WTC11 (cell line): ENCODE data around the gene TCF7L2. TPM values are rescaled to one million over a fixed set of nuclear protein-coding genes. Genes with fewer than 3 reads are reported as not detected.

ENCODE experiments used
- ATAC-seq: fragments of 200-7000 bp; cut with Tn5 transposase; 2 replicates; pipeline ENCODE4 v1.10.0; 2021; ENCODE audit warnings: mild to moderate bottlenecking, moderate library complexity
- CTCF ChIA-PET: fragments of 300-600 bp; sonication (Branson Sonifier 250); formaldehyde crosslinking; loops from one replicate; lab custom pipeline; 2021; ENCODE audit warnings: antibody characterized with exemption; lab: Charles Lee
- POLR2A ChIA-PET: fragments of 350-600 bp; sonication (Branson Sonifier 250); formaldehyde crosslinking; loops from one replicate; lab custom pipeline; 2021; ENCODE audit warnings: antibody characterized with exemption; lab: Charles Lee
- DNase-seq: peaks from one replicate; pipeline ENCODE4 v3.0.0; 2021; ENCODE audit warnings: low spot score
- H3K27ac Mint-ChIP-seq: 2 replicates; pipeline ENCODE4 v1.8.0; 2021; ENCODE audit warnings: mixed read lengths
- H3K27me3 Mint-ChIP-seq: 2 replicates; pipeline ENCODE4 v1.8.0; 2021; ENCODE audit warnings: low read depth, mild to moderate bottlenecking, moderate library complexity, mixed read lengths
- H3K36me3 Mint-ChIP-seq: 2 replicates; pipeline ENCODE4 v1.8.0; 2021; ENCODE audit warnings: mixed read lengths
- H3K4me1 Mint-ChIP-seq: 2 replicates; pipeline ENCODE4 v1.8.0; 2022; ENCODE audit warnings: mixed read lengths
- H3K4me3 Mint-ChIP-seq: 2 replicates; pipeline ENCODE4 v1.8.0; 2021; ENCODE audit warnings: mild to moderate bottlenecking, moderate library complexity, mixed read lengths
- H3K9me3 Mint-ChIP-seq: 2 replicates; pipeline ENCODE4 v1.8.0; 2021; ENCODE audit warnings: mixed read lengths
- CDX4 ChIP-seq: fragments of 250-450 bp; sonication (Bioruptor Pico); IDR thresholded peaks from 2 replicates; pipeline ENCODE4 v1.9.0; 2021; ENCODE audit warnings: moderate library complexity, mild to moderate bottlenecking, inconsistent platforms, borderline replicate concordance
- CTCF ChIP-seq: fragments of 200-600 bp; IDR thresholded peaks from 2 replicates; pipeline ENCODE4 v1.8.0; 2022; ENCODE audit warnings: antibody characterized with exemption
- ELF4 ChIP-seq: sonication (generic); formaldehyde crosslinking; IDR thresholded peaks from 2 replicates; pipeline ENCODE4 v1.8.1; 2022; ENCODE audit warnings: low read depth, mild to moderate bottlenecking, moderate library complexity, missing genetic modification reagents
- IRF2 ChIP-seq: sonication (generic); formaldehyde crosslinking; IDR thresholded peaks from 2 replicates; pipeline ENCODE4 v1.8.0; 2022; ENCODE audit warnings: low read depth, missing genetic modification reagents, borderline replicate concordance
- RORB ChIP-seq: fragments of 250-450 bp; sonication (Bioruptor Pico); IDR thresholded peaks from 2 replicates; pipeline ENCODE4 v1.9.0; 2021; ENCODE audit warnings: mild to moderate bottlenecking
- SOX15 ChIP-seq: fragments of 250-450 bp; sonication (Bioruptor Pico); IDR thresholded peaks from 2 replicates; pipeline ENCODE4 v1.9.0; 2021; ENCODE audit warnings: mild to moderate bottlenecking
- TEAD1 ChIP-seq: sonication (generic); formaldehyde crosslinking; IDR thresholded peaks from 2 replicates; pipeline ENCODE4 v1.8.0; 2022; ENCODE audit warnings: mild to moderate bottlenecking, missing genetic modification reagents
- ZNF263 ChIP-seq: sonication (generic); formaldehyde crosslinking; IDR thresholded peaks from 2 replicates; pipeline ENCODE4 v1.8.1; 2022; ENCODE audit warnings: low read depth, mild to moderate bottlenecking, moderate library complexity, missing genetic modification reagents
- ZNF396 ChIP-seq: fragments of 250-450 bp; sonication (Bioruptor Pico); IDR thresholded peaks from 2 replicates; pipeline ENCODE4 v1.8.0; 2021; ENCODE audit warnings: mild to moderate bottlenecking, moderate library complexity, borderline replicate concordance
- ZNF532 ChIP-seq: fragments of 250-450 bp; sonication (Bioruptor Pico); IDR thresholded peaks from 2 replicates; pipeline ENCODE4 v1.9.0; 2021; ENCODE audit warnings: mild to moderate bottlenecking, borderline replicate concordance
- total RNA-seq: library from RNA; stranded (reverse); gene quantifications from 3 replicates; pipeline ENCODE4 v1.2.3, GENCODE V29; 2021
- TF ChIP-seq, protein P1 (sequence below): sonication (generic); formaldehyde crosslinking; IDR thresholded peaks from 2 replicates; pipeline ENCODE4 v1.8.1; 2023; ENCODE audit warnings: mild to moderate bottlenecking, missing genetic modification reagents, moderate library complexity
- TF ChIP-seq, protein P2 (sequence below): sonication (generic); formaldehyde crosslinking; IDR thresholded peaks from 2 replicates; pipeline ENCODE4 v1.8.0; 2023; ENCODE audit warnings: missing genetic modification reagents, mild to moderate bottlenecking, borderline replicate concordance
- TF ChIP-seq, protein P3 (sequence below): sonication (generic); formaldehyde crosslinking; IDR thresholded peaks from 2 replicates; pipeline ENCODE4 v1.8.0; 2022; ENCODE audit warnings: mild to moderate bottlenecking, missing genetic modification reagents
- TF ChIP-seq, protein P4 (sequence below): sonication (generic); formaldehyde crosslinking; IDR thresholded peaks from 2 replicates; pipeline ENCODE4 v1.8.1; 2022; ENCODE audit warnings: low read depth, mild to moderate bottlenecking, moderate library complexity, missing genetic modification reagents, borderline replicate concordance
- TF ChIP-seq, protein P5 (sequence below): sonication (generic); formaldehyde crosslinking; IDR thresholded peaks from 2 replicates; pipeline ENCODE4 v1.8.1; 2023; ENCODE audit warnings: mild to moderate bottlenecking, missing genetic modification reagents, borderline replicate concordance
- TF ChIP-seq, protein P6 (sequence below): sonication (generic); formaldehyde crosslinking; IDR thresholded peaks from 2 replicates; pipeline ENCODE4 v1.8.1; 2023; ENCODE audit warnings: mild to moderate bottlenecking, missing genetic modification reagents, moderate library complexity

The TCF7L2 gene
- total RNA-seq, 1 experiment from 2014 or later: 44.5 TPM

GRCh38 chr10:112977426-112977898, 27.4 kb downstream of the TCF7L2 start:
- ChIA-PET CTCF (interaction anchor here (0.7 kb wide), 1 partner anchor 69 kb away, joined by 3 read pairs; no protein-coding TSS in a partner anchor), POLR2A (interaction anchor here (0.7 kb wide), 2 partner anchors 9 to 211 kb away, joined by 4 to 5 read pairs; no protein-coding TSS in a partner anchor)
- Mint-ChIP-seq H3K27ac (peak overlapping the region; percentile 13; the same call in 1 of the 2 replicates), H3K9me3 (no peaks in the 10 kb centered on the region), H3K4me3 (no peak overlapping the region), H3K36me3 (peaks cover 26% of the 10 kb centered on the region), H3K4me1 (peaks cover 64% of the 10 kb centered on the region), H3K27me3 (no peaks in the 10 kb centered on the region)
- ATAC-seq (0 out of 2 replicates have a peak, but pooled peaks have one; percentile 55), DNase-seq (no peak)
- TF ChIP-seq RORB: no peak
- TF ChIP-seq, protein P1, sequence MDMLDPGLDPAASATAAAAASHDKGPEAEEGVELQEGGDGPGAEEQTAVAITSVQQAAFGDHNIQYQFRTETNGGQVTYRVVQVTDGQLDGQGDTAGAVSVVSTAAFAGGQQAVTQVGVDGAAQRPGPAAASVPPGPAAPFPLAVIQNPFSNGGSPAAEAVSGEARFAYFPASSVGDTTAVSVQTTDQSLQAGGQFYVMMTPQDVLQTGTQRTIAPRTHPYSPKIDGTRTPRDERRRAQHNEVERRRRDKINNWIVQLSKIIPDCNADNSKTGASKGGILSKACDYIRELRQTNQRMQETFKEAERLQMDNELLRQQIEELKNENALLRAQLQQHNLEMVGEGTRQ (CRISPR knock-in tag): no peak
- TF ChIP-seq, protein P2, sequence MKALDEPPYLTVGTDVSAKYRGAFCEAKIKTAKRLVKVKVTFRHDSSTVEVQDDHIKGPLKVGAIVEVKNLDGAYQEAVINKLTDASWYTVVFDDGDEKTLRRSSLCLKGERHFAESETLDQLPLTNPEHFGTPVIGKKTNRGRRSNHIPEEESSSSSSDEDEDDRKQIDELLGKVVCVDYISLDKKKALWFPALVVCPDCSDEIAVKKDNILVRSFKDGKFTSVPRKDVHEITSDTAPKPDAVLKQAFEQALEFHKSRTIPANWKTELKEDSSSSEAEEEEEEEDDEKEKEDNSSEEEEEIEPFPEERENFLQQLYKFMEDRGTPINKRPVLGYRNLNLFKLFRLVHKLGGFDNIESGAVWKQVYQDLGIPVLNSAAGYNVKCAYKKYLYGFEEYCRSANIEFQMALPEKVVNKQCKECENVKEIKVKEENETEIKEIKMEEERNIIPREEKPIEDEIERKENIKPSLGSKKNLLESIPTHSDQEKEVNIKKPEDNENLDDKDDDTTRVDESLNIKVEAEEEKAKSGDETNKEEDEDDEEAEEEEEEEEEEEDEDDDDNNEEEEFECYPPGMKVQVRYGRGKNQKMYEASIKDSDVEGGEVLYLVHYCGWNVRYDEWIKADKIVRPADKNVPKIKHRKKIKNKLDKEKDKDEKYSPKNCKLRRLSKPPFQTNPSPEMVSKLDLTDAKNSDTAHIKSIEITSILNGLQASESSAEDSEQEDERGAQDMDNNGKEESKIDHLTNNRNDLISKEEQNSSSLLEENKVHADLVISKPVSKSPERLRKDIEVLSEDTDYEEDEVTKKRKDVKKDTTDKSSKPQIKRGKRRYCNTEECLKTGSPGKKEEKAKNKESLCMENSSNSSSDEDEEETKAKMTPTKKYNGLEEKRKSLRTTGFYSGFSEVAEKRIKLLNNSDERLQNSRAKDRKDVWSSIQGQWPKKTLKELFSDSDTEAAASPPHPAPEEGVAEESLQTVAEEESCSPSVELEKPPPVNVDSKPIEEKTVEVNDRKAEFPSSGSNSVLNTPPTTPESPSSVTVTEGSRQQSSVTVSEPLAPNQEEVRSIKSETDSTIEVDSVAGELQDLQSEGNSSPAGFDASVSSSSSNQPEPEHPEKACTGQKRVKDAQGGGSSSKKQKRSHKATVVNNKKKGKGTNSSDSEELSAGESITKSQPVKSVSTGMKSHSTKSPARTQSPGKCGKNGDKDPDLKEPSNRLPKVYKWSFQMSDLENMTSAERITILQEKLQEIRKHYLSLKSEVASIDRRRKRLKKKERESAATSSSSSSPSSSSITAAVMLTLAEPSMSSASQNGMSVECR (CRISPR knock-in tag): no peak
- TF ChIP-seq TEAD1 (CRISPR knock-in tag): no peak
- TF ChIP-seq CDX4: no peak
- TF ChIP-seq, protein P3, sequence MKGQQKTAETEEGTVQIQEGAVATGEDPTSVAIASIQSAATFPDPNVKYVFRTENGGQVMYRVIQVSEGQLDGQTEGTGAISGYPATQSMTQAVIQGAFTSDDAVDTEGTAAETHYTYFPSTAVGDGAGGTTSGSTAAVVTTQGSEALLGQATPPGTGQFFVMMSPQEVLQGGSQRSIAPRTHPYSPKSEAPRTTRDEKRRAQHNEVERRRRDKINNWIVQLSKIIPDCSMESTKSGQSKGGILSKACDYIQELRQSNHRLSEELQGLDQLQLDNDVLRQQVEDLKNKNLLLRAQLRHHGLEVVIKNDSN (CRISPR knock-in tag): no peak
- TF ChIP-seq ZNF532 (CRISPR knock-in tag): no peak
- no peak for TF ChIP-seq CTCF
- TF ChIP-seq, protein P4, sequence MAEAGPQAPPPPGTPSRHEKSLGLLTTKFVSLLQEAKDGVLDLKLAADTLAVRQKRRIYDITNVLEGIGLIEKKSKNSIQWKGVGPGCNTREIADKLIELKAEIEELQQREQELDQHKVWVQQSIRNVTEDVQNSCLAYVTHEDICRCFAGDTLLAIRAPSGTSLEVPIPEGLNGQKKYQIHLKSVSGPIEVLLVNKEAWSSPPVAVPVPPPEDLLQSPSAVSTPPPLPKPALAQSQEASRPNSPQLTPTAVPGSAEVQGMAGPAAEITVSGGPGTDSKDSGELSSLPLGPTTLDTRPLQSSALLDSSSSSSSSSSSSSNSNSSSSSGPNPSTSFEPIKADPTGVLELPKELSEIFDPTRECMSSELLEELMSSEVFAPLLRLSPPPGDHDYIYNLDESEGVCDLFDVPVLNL (CRISPR knock-in tag): no peak
- TF ChIP-seq SOX15 (CRISPR knock-in tag): no peak
- no peak for TF ChIP-seq ZNF396
- TF ChIP-seq ZNF263 (CRISPR knock-in tag): no peak
- TF ChIP-seq, protein P5, sequence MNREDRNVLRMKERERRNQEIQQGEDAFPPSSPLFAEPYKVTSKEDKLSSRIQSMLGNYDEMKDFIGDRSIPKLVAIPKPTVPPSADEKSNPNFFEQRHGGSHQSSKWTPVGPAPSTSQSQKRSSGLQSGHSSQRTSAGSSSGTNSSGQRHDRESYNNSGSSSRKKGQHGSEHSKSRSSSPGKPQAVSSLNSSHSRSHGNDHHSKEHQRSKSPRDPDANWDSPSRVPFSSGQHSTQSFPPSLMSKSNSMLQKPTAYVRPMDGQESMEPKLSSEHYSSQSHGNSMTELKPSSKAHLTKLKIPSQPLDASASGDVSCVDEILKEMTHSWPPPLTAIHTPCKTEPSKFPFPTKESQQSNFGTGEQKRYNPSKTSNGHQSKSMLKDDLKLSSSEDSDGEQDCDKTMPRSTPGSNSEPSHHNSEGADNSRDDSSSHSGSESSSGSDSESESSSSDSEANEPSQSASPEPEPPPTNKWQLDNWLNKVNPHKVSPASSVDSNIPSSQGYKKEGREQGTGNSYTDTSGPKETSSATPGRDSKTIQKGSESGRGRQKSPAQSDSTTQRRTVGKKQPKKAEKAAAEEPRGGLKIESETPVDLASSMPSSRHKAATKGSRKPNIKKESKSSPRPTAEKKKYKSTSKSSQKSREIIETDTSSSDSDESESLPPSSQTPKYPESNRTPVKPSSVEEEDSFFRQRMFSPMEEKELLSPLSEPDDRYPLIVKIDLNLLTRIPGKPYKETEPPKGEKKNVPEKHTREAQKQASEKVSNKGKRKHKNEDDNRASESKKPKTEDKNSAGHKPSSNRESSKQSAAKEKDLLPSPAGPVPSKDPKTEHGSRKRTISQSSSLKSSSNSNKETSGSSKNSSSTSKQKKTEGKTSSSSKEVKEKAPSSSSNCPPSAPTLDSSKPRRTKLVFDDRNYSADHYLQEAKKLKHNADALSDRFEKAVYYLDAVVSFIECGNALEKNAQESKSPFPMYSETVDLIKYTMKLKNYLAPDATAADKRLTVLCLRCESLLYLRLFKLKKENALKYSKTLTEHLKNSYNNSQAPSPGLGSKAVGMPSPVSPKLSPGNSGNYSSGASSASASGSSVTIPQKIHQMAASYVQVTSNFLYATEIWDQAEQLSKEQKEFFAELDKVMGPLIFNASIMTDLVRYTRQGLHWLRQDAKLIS: no peak
- TF ChIP-seq ELF4 (CRISPR knock-in tag): no peak
- TF ChIP-seq, protein P6, sequence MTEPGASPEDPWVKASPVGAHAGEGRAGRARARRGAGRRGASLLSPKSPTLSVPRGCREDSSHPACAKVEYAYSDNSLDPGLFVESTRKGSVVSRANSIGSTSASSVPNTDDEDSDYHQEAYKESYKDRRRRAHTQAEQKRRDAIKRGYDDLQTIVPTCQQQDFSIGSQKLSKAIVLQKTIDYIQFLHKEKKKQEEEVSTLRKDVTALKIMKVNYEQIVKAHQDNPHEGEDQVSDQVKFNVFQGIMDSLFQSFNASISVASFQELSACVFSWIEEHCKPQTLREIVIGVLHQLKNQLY (CRISPR knock-in tag): no peak
- TF ChIP-seq IRF2 (CRISPR knock-in tag): no peak
